HG03575 (cell line): ENCODE results near the gene EID2B.

Experiments
- ATAC-seq: cut with Tn5 transposase; IDR thresholded peaks from one replicate; pipeline ENCODE4 v1.9.1; 2021; ENCODE audit not compliant: unreplicated experiment, insufficient number of reproducible peaks, low FRiP score; ENCODE audit errors: extremely low read depth

The EID2B gene

GRCh38 chr19:39539165-39539517 lies 6.5 kb upstream of the EID2B start:
- no peak for ATAC-seq

- ATAC-seq: no peak
Observed at GRCh38 chr19:39533791-39534190, 1.1 kb upstream of the EID2B start.

- ATAC-seq: no peak
Observed at GRCh38 chr19:39533003-39533512, 406 bp upstream of the EID2B start.

- no peak for ATAC-seq
Observed at GRCh38 chr19:39531834-39532232, 819 bp downstream of the EID2B start.

- no peak for ATAC-seq
Observed at GRCh38 chr19:39525205-39525604, 7.4 kb downstream of the EID2B start.

- ATAC-seq: no peak
Observed at GRCh38 chr19:39524495-39524894, 8.2 kb downstream of the EID2B start.

- ATAC-seq: no peak
Observed at GRCh38 chr19:39520541-39521484, 11.8 kb downstream of the EID2B start.

GRCh38 chr19:39518975-39519374 lies 13.7 kb downstream of the EID2B start:
- ATAC-seq: no peak

GRCh38 chr19:39518458-39518857 lies 14.2 kb downstream of the EID2B start:
- no peak for ATAC-seq

- no peak for ATAC-seq
Observed at GRCh38 chr19:39517432-39517831, 15.2 kb downstream of the EID2B start.

GRCh38 chr19:39516270-39516669 lies 16.4 kb downstream of the EID2B start:
- no peak for ATAC-seq

- ATAC-seq: no peak
Observed at GRCh38 chr19:39515551-39516191, 17.0 kb downstream of the EID2B start.

GRCh38 chr19:39514840-39515550 lies 17.7 kb downstream of the EID2B start, which contains the start of gene SELENOV:
TSS of gene SELENOV (plus strand) at chr19:39515139. CDS start at chr19:39515213, 74 bp downstream.
- ATAC-seq: no peak

- no peak for ATAC-seq
Observed at GRCh38 chr19:39512988-39513387, 19.7 kb downstream of the EID2B start.

- no peak for ATAC-seq
Observed at GRCh38 chr19:39509233-39509632, 23.4 kb downstream of the EID2B start.

- ATAC-seq: no peak
Observed at GRCh38 chr19:39508629-39509028, 24.0 kb downstream of the EID2B start.

GRCh38 chr19:39507715-39508364 lies 24.8 kb downstream of the EID2B start:
- ATAC-seq: no peak

- ATAC-seq: no peak
Observed at GRCh38 chr19:39506944-39507714, 25.5 kb downstream of the EID2B start.
